Thyroid gland (tissue), 4 donors: ENCODE measurements around the gene DCUN1D2.

Source experiments
- CTCF ChIP-seq, 6 experiments: fragments of 200-600 bp in 3 of 6; fragments of 450-650 bp in 3 of 6; sonication (generic) in 3 of 6; IDR thresholded peaks; one replicate each; pipeline ENCODE4 v1.5.1; 2016 to 2019; ENCODE audit warnings: antibody characterized with exemption in 6 of 6, mild to moderate bottlenecking in 2 of 6, inconsistent platforms in 1 of 6, moderate library complexity in 1 of 6
- POLR2A ChIP-seq, 2 donors: fragments of 450-650 bp; IDR thresholded peaks; one replicate each; pipeline ENCODE4 v1.6.1; 2017; ENCODE audit warnings: antibody characterized with exemption in 2 of 2, mild to moderate bottlenecking in 2 of 2, moderate library complexity in 1 of 2

DNA sequence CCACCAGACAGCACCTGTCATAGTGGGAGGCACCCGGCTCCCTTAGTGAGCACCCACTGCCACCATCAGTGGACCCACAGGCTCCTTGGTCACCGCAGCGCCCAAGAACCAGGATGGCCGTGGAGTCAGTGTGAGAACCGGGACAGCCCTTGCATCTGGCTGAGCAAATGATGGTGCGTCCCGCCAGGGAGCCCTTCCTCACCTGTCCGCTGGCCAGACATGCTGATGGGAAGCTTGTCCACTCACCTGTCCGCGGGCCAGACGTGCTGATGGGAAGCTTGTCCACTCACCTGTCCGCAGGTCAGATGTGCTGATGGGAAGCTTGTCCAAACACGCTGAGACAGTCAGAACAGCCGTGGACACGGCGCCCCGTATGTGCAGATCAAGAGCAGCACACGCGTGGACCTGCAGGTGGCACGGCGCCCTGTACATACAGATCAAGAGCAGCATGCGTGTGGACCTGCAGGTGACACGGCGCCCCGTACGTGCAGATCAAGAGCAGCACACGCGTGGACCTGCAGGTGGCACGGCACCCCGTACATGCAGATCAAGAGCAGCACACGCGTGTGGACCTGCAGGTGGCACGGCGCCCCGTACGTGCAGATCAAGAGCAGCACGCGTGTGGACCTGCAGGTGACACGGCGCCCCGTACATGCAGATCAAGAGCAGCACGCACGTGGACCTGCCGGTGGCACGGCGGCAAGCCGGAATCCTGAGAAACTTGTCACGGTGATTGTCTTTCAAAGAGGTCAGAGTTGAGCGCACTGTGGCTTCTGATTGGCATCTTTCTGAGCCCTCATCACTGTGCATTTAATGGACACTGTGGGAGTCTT, 40.7 kb upstream of the DCUN1D2 start:
- TF ChIP-seq POLR2A (IDR thresholded peaks at IDR 0.05) (no peak), CTCF (IDR thresholded peaks at IDR 0.05) (no peak)
